B cell (primary cell): ENCODE measurements around the gene SOCS2. TPM values are rescaled to one million over a fixed set of nuclear protein-coding genes. Genes with fewer than 3 reads are reported as not detected.

Source experiments
- ATAC-seq: fragments of 200-7000 bp; cut with Tn5 transposase; one replicate; pipeline ENCODE4 v1.10.0; 2021; ENCODE audit warnings: low read depth, mild to moderate bottlenecking, moderate number of reproducible peaks, moderate library complexity
- CTCF ChIA-PET: fragments of 350-600 bp; sonication (Branson Sonifier 250); formaldehyde crosslinking; loops from one replicate; lab custom pipeline; 2021; ENCODE audit warnings: antibody characterized with exemption, inconsistent platforms; lab: Charles Lee
- POLR2A ChIA-PET: fragments of 350-600 bp; sonication (Branson Sonifier 250); formaldehyde crosslinking; loops from one replicate; lab custom pipeline; 2021; ENCODE audit warnings: antibody characterized with exemption; lab: Charles Lee
- DNase-seq: peaks from one replicate; pipeline ENCODE4 v3.0.0; 2013
- H2AFZ ChIP-seq: 2 replicates; pipeline ENCODE4 v1.6.1; 2012; ENCODE audit warnings: mild to moderate bottlenecking, low read depth, low read length; ENCODE audit not compliant: insufficient read depth, poor library complexity, severe bottlenecking
- H3K27ac ChIP-seq, 2 donors: 1 replicate in 1 of 2; 2 replicates in 1 of 2; pipeline ENCODE4 v1.5.1; 2012 to 2013; ENCODE audit warnings: low read length in 2 of 2, mild to moderate bottlenecking in 2 of 2, moderate library complexity in 1 of 2
- H3K27me3 ChIP-seq, 4 experiments: fragments of 200-600 bp in 1 of 4; sonication (generic) in 1 of 4; replicated peaks in 1 of 4; 1 replicate in 2 of 4; 2 replicates in 2 of 4; pipeline versions ENCODE4 v1.6.1 to v1.7.0; 2013 to 2016; ENCODE audit warnings: low read length in 3 of 4, mild to moderate bottlenecking in 2 of 4, mixed read lengths in 1 of 4, moderate library complexity in 1 of 4; ENCODE audit not compliant: insufficient read depth in 4 of 4, control insufficient read depth in 3 of 4; ENCODE audit errors: control extremely low read depth in 1 of 4
- H3K36me3 ChIP-seq, 2 experiments: replicated peaks in 1 of 2; 1 replicate in 1 of 2; 2 replicates in 1 of 2; pipeline versions ENCODE4 v1.6.1 to v1.7.1; 2013; ENCODE audit warnings: low read length in 1 of 2; ENCODE audit not compliant: insufficient read depth in 2 of 2, control insufficient read depth in 1 of 2; ENCODE audit errors: control extremely low read depth in 1 of 2, extremely low read depth in 1 of 2
- H3K4me1 ChIP-seq, 2 donors: fragments of 200-600 bp in 1 of 2; sonication (generic) in 1 of 2; 1 replicate in 1 of 2; 2 replicates in 1 of 2; pipeline versions ENCODE4 v1.5.1 to v1.6.1; 2013 to 2017; ENCODE audit warnings: low read length in 2 of 2; ENCODE audit not compliant: control insufficient read depth in 2 of 2, insufficient read depth in 2 of 2
- H3K4me2 ChIP-seq: replicated peaks from 2 replicates; pipeline ENCODE3; 2012; ENCODE audit warnings: mild to moderate bottlenecking, low read depth, low read length; ENCODE audit not compliant: poor library complexity, severe bottlenecking
- H3K4me3 ChIP-seq, 5 experiments: fragments of 200-600 bp in 1 of 5; sonication (generic) in 1 of 5; 1 replicate in 3 of 5; 2 replicates in 2 of 5; pipeline versions ENCODE4 v1.5.1 to v1.7.0; 2011 to 2016; ENCODE audit warnings: low read length in 4 of 5, mild to moderate bottlenecking in 4 of 5, low read depth in 2 of 5, control low read depth in 1 of 5, moderate library complexity in 1 of 5; ENCODE audit not compliant: insufficient read depth in 1 of 5; ENCODE audit errors: control extremely low read depth in 1 of 5, extremely low read depth in 1 of 5
- H3K79me2 ChIP-seq: fragments of 200-600 bp; sonication (generic); one replicate; pipeline ENCODE4 v1.6.0; 2016; ENCODE audit warnings: low read length; ENCODE audit not compliant: control insufficient read depth, insufficient read depth
- H3K9ac ChIP-seq: fragments of 200-600 bp; sonication (generic); 2 replicates; pipeline ENCODE4 v1.6.1; 2017; ENCODE audit warnings: mild to moderate bottlenecking, low read length, moderate library complexity
- H3K9me3 ChIP-seq, 3 donors: one replicate each; pipeline versions ENCODE4 v1.6.1 to v1.7.1; 2013; ENCODE audit warnings: low read length in 2 of 3; ENCODE audit not compliant: control insufficient read depth in 2 of 3, insufficient read depth in 1 of 3; ENCODE audit errors: control extremely low read depth in 1 of 3
- H4K20me1 ChIP-seq: 2 replicates; pipeline ENCODE4 v1.6.0; 2012; ENCODE audit warnings: mild to moderate bottlenecking, low read length; ENCODE audit not compliant: insufficient read depth, control insufficient read depth, poor library complexity, severe bottlenecking
- H3K27ac Mint-ChIP-seq: one replicate; pipeline ENCODE4 v1.8.0; 2021; ENCODE audit warnings: mixed read lengths
- H3K27me3 Mint-ChIP-seq: one replicate; pipeline ENCODE4 v1.8.0; 2021; ENCODE audit warnings: mixed read lengths
- H3K4me1 Mint-ChIP-seq: one replicate; pipeline ENCODE4 v1.8.0; 2021; ENCODE audit warnings: mixed read lengths
- H3K4me3 Mint-ChIP-seq: one replicate; pipeline ENCODE4 v1.8.0; 2021; ENCODE audit warnings: mixed read lengths
- H3K9me3 Mint-ChIP-seq: one replicate; pipeline ENCODE4 v1.8.0; 2022; ENCODE audit warnings: mixed read lengths; ENCODE audit not compliant: insufficient read depth
- CTCF ChIP-seq: fragments of 200-600 bp; IDR thresholded peaks from one replicate; pipeline ENCODE4 v1.8.0; 2022; ENCODE audit warnings: antibody characterized with exemption, mild to moderate bottlenecking
- EZH2 ChIP-seq: IDR thresholded peaks from 2 replicates; pipeline ENCODE4 v1.6.1; 2012; ENCODE audit warnings: borderline replicate concordance, low read depth, mild to moderate bottlenecking, moderate library complexity, low read length; ENCODE audit not compliant: insufficient read depth, poor library complexity, severe bottlenecking
- WGBS: methylation state at CpG from one replicate; pipeline ENCODE4 v1.1.5; 2013; ENCODE audit warnings: missing lambda C conversion rate; ENCODE audit not compliant: insufficient coverage; 5-methylcytosine and 5-hydroxymethylcytosine counted together
- intact Hi-C: fragments of 100-400 bp; cut with micrococcal nuclease; formaldehyde crosslinking; loops from one replicate; pipeline ENCODE4 v1.10.0; 2022
- polyA plus RNA-seq: library from polyadenylated mRNA; depleted of rRNA; stranded (reverse); fragments of >200 nt; gene quantifications from 2 replicates; pipeline ENCODE4 v1.2.3, GENCODE V29; 2012
- total RNA-seq, 2 donors: library from RNA; stranded (reverse); fragments of 120-200 nt in 1 of 2; gene quantifications; 1 replicate in 1 of 2; 2 replicates in 1 of 2; pipeline versions ENCODE4 v1.2.3 to v1.2.4, GENCODE V29; 2013 to 2022

The SOCS2 gene
- total and polyA plus RNA-seq, 2 donors (not counting 1 experiment from before 2014, with no cell fraction given), result 1.3 to 1.6 TPM

- Histone ChIP-seq H3K9ac (no peak overlapping the region), H3K4me3 (no peak overlapping the region), H2AFZ (no peak overlapping the region), H4K20me1 (no peaks in the 10 kb centered on the region), H3K36me3 (no peaks in the 10 kb centered on the region), H3K9me3 (peaks cover 0 to 5% (median 0%) of the 10 kb centered on the region in 3 donors), H3K4me2 (no peak overlapping the region), H3K27me3 (peaks cover 0 to 44% (median 31%) of the 10 kb centered on the region in 4 experiments), H3K4me1 (peaks cover 14 to 17% of the 10 kb centered on the region in 2 donors), H3K27ac (no peak overlapping the region), H3K79me2 (no peaks in the 10 kb centered on the region)
- POLR2A ChIA-PET, result no interaction called here
- Mint-ChIP-seq H3K4me1 (peaks cover 14% of the 10 kb centered on the region), H3K27me3 (peaks cover 57% of the 10 kb centered on the region), H3K27ac (no peak overlapping the region), H3K9me3 (no peaks in the 10 kb centered on the region), H3K4me3 (no peak overlapping the region)
- ATAC-seq (no peak), DNase-seq (no peak)
- TF ChIP-seq CTCF (no peak), EZH2 (no peak)
- no CpG with 5 or more reads among the region's 6 CpGs for WGBS
- CTCF ChIA-PET, result no interaction called here
- intact Hi-C loops, result no loop called here
These were observed 22.4 kb downstream of the SOCS2 start for GRCh38 chr12:93594766-93595311.

- ChIA-PET POLR2A (no interaction called here), CTCF (no interaction called here)
- Histone ChIP-seq H3K9me3 (peaks cover 0 to 4% (median 0%) of the 10 kb centered on the region in 3 donors), H2AFZ (no peak overlapping the region), H3K36me3 (no peaks in the 10 kb centered on the region), H3K9ac (no peak overlapping the region), H3K27ac (no peak overlapping the region), H3K4me3 (no peak overlapping the region), H3K4me2 (no peak overlapping the region), H3K27me3 (peaks cover 0 to 40% (median 26%) of the 10 kb centered on the region in 4 experiments), H3K79me2 (no peaks in the 10 kb centered on the region), H3K4me1 (peaks cover 14 to 17% of the 10 kb centered on the region in 2 donors), H4K20me1 (no peaks in the 10 kb centered on the region)
- peaks cover 14% of the 10 kb centered on the region for H3K4me1 Mint-ChIP-seq
- no peak overlapping the region for H3K4me3 Mint-ChIP-seq
- H3K27me3 Mint-ChIP-seq, result peaks cover 53% of the 10 kb centered on the region
- intact Hi-C loops, result no loop called here
- H3K9me3 Mint-ChIP-seq, result no peaks in the 10 kb centered on the region
- TF ChIP-seq CTCF, result no peak
- TF ChIP-seq EZH2, result no peak
- no CpG with 5 or more reads among the region's 3 CpGs for WGBS
- no peak for DNase-seq
- no peak overlapping the region for H3K27ac Mint-ChIP-seq
- ATAC-seq, result no peak
These were observed 22.9 kb downstream of the SOCS2 start for GRCh38 chr12:93595351-93595750.
